HCT116 (cell line): ENCODE data around the gene SPOPL. TPM values are rescaled to one million over a fixed set of nuclear protein-coding genes. Genes with fewer than 3 reads are reported as not detected.

Experiments used
- ATAC-seq: fragments of 200-7000 bp; cut with Tn5 transposase; 2 replicates; pipeline ENCODE4 v1.9.1; 2020; ENCODE audit warnings: mild to moderate bottlenecking, moderate library complexity
- BruUV-seq: library from RNA; stranded (reverse); fragments of 400-500 nt; replicated peaks from 2 replicates; lab custom pipeline; 2021; lab: Mats Ljungman, UMichigan
- CTCF ChIA-PET: fragments of 300-600 bp; sonication (Branson Sonifier 250); formaldehyde crosslinking; loops from one replicate; lab custom pipeline; 2021; ENCODE audit warnings: antibody characterized with exemption; lab: Charles Lee
- POLR2A ChIA-PET: fragments of 300-600, 350-600 bp; sonication (Branson Sonifier 250); formaldehyde crosslinking; loops from one replicate; lab custom pipeline; 2021; ENCODE audit warnings: antibody characterized with exemption; lab: Charles Lee
- RAD21 ChIA-PET, 2 experiments: fragments of 300-600 bp; sonication (Branson Sonifier 250); formaldehyde crosslinking; loops; one replicate each; lab custom pipeline; 2023; ENCODE audit warnings: low total read pairs in 2 of 2; ENCODE audit not compliant: uncharacterized antibody in 2 of 2, unreplicated experiment in 2 of 2, low non-redundant PET in 1 of 2; lab: Charles Lee
- DNase-seq: peaks from one replicate; pipeline ENCODE4 v3.0.0-alpha.2; 2010; ENCODE audit warnings: low read depth, low spot score
- H2AFZ ChIP-seq: fragments of 200-600 bp; shearing (Covaris generic), sonication (generic); 2 replicates; pipeline ENCODE4 v1.6.1; 2017; ENCODE audit warnings: low read depth, mixed run types, mixed read lengths, antibody characterized with exemption, low read length; ENCODE audit not compliant: poor library complexity, severe bottlenecking
- H3K27ac ChIP-seq: 2 replicates; pipeline ENCODE4 v1.5.1; 2012; ENCODE audit warnings: low read depth, low read length
- H3K27me3 ChIP-seq: fragments of 200-600 bp; sonication (generic); 2 replicates; pipeline ENCODE4 v1.6.1; 2016; ENCODE audit warnings: mixed run types, low read length, mixed read lengths; ENCODE audit not compliant: insufficient read depth
- H3K36me3 ChIP-seq, 2 experiments: fragments of 200-500 bp in 1 of 2; fragments of 200-600 bp in 1 of 2; sonication (Bioruptor generic) in 1 of 2; sonication (generic) in 1 of 2; 2 replicates each; pipeline versions ENCODE4 v1.5.1 to v1.6.1; 2014 to 2016; ENCODE audit warnings: low read length in 2 of 2, inconsistent platforms in 1 of 2, mixed read lengths in 1 of 2, mixed run types in 1 of 2; ENCODE audit not compliant: insufficient read depth in 2 of 2, control insufficient read depth in 1 of 2
- H3K4me1 ChIP-seq, 2 experiments: fragments of 200-600 bp in 1 of 2; sonication (generic) in 1 of 2; 2 replicates each; pipeline versions ENCODE4 v1.5.1 to v1.6.1; 2012 to 2017; ENCODE audit warnings: low read length in 2 of 2, inconsistent platforms in 1 of 2, mild to moderate bottlenecking in 1 of 2, mixed read lengths in 1 of 2, mixed run types in 1 of 2, moderate library complexity in 1 of 2; ENCODE audit not compliant: insufficient read depth in 2 of 2, control insufficient read depth in 1 of 2
- H3K4me2 ChIP-seq: fragments of 200-600 bp; sonication (generic); 2 replicates; pipeline ENCODE4 v1.6.1; 2017; ENCODE audit warnings: mixed run types, low read length, mixed read lengths
- H3K4me3 ChIP-seq, 2 experiments: fragments of 200-600 bp in 1 of 2; sonication (generic) in 1 of 2; replicated peaks in 1 of 2; 2 replicates each; pipeline ENCODE4 v1.5.1; 2011 to 2016; ENCODE audit warnings: low read length in 2 of 2, control low read depth in 1 of 2, low read depth in 1 of 2, mild to moderate bottlenecking in 1 of 2, mixed read lengths in 1 of 2, mixed run types in 1 of 2
- H3K79me2 ChIP-seq: fragments of 200-600 bp; sonication (generic); 2 replicates; pipeline ENCODE4 v1.6.1; 2017; ENCODE audit warnings: mild to moderate bottlenecking, mixed run types, low read length, moderate library complexity, mixed read lengths; ENCODE audit not compliant: insufficient read depth
- H3K9ac ChIP-seq: fragments of 200-600 bp; sonication (generic); 2 replicates; pipeline ENCODE4 v1.6.1; 2016; ENCODE audit warnings: low read length, mixed read lengths
- H3K9me2 ChIP-seq: fragments of 200-600 bp; sonication (generic), shearing (Covaris generic); 2 replicates; pipeline ENCODE4 v1.6.1; 2017; ENCODE audit warnings: mixed run types, mild to moderate bottlenecking, moderate library complexity; ENCODE audit not compliant: insufficient read depth
- H3K9me3 ChIP-seq, 2 experiments: fragments of 200-500 bp in 1 of 2; fragments of 200-600 bp in 1 of 2; sonication (Bioruptor generic) in 1 of 2; sonication (generic) in 1 of 2; 2 replicates each; pipeline ENCODE4 v1.6.1; 2014 to 2017; ENCODE audit warnings: low read length in 2 of 2, mixed read lengths in 2 of 2, inconsistent platforms in 1 of 2, low read depth in 1 of 2, mild to moderate bottlenecking in 1 of 2, mixed run types in 1 of 2, moderate library complexity in 1 of 2; ENCODE audit not compliant: control insufficient read depth in 1 of 2, insufficient read depth in 1 of 2
- H4K20me1 ChIP-seq: fragments of 200-600 bp; sonication (generic), shearing (Covaris generic); 2 replicates; pipeline ENCODE4 v1.6.1; 2017; ENCODE audit warnings: mixed run types, mild to moderate bottlenecking, moderate library complexity; ENCODE audit not compliant: insufficient read depth
- CBX3 ChIP-seq: IDR thresholded peaks from 2 replicates; pipeline ENCODE4 v1.6.1; 2012; ENCODE audit warnings: low read depth
- CTCF ChIP-seq, 3 experiments: fragments of 200-600 bp in 1 of 3; sonication (generic) in 1 of 3; IDR thresholded peaks in 2 of 3; conservative IDR thresholded peaks in 1 of 3; 2 replicates each; pipeline ENCODE4 v1.5.1; 2012 to 2017; ENCODE audit warnings: low read depth in 2 of 3, low read length in 2 of 3, antibody characterized with exemption in 1 of 3, borderline replicate concordance in 1 of 3, control low read depth in 1 of 3, mild to moderate bottlenecking in 1 of 3, mixed read lengths in 1 of 3, mixed run types in 1 of 3, moderate library complexity in 1 of 3; ENCODE audit not compliant: insufficient read depth in 1 of 3
- ELF1 ChIP-seq: IDR thresholded peaks from 2 replicates; pipeline ENCODE4 v1.6.1; 2012; ENCODE audit warnings: low read depth, borderline replicate concordance
- EZH2 ChIP-seq: fragments of 200-600 bp; sonication (generic); IDR thresholded peaks from 2 replicates; pipeline ENCODE4 v1.6.1; 2017; ENCODE audit warnings: antibody characterized with exemption, mixed run types
- EZH2phosphoT487 ChIP-seq: fragments of 200-600 bp; IDR thresholded peaks from 2 replicates; pipeline ENCODE4 v1.6.1; 2018; ENCODE audit warnings: antibody characterized with exemption, borderline replicate concordance
- FOSL1 ChIP-seq: IDR thresholded peaks from 2 replicates; pipeline ENCODE4 v1.6.1; 2012; ENCODE audit warnings: low read depth
- JUND ChIP-seq: IDR thresholded peaks from 2 replicates; pipeline ENCODE4 v1.6.1; 2012
- POLR2A ChIP-seq: IDR thresholded peaks from 2 replicates; pipeline ENCODE4 v1.7.0; 2011; ENCODE audit warnings: borderline replicate concordance; ENCODE audit not compliant: insufficient read depth, insufficient read length; ENCODE audit errors: extremely low read depth
- POLR2AphosphoS5 ChIP-seq: IDR thresholded peaks from 2 replicates; pipeline ENCODE4 v1.6.1; 2011; ENCODE audit warnings: mild to moderate bottlenecking, low read depth, low read length, moderate library complexity
- RAD21 ChIP-seq: IDR thresholded peaks from 2 replicates; pipeline ENCODE4 v1.6.1; 2012; ENCODE audit warnings: low read depth, mild to moderate bottlenecking
- REST ChIP-seq: IDR thresholded peaks from 2 replicates; pipeline ENCODE4 v1.6.1; 2012; ENCODE audit warnings: low read depth
- SIN3A ChIP-seq: IDR thresholded peaks from 2 replicates; pipeline ENCODE4 v1.6.1; 2012; ENCODE audit warnings: low read depth
- SP1 ChIP-seq: IDR thresholded peaks from 2 replicates; pipeline ENCODE4 v1.6.1; 2012; ENCODE audit warnings: low read depth
- SRF ChIP-seq: IDR thresholded peaks from 2 replicates; pipeline ENCODE4 v1.6.1; 2012; ENCODE audit warnings: low read depth
- TCF7L2 ChIP-seq: IDR thresholded peaks from 2 replicates; pipeline ENCODE4 v1.7.0; 2011; ENCODE audit warnings: borderline replicate concordance, inconsistent platforms; ENCODE audit not compliant: insufficient read depth, insufficient read length; ENCODE audit errors: extremely low read depth
- ZFX ChIP-seq: fragments of 450-650 bp; IDR thresholded peaks from 2 replicates; pipeline ENCODE4 v1.6.1; 2017
- intact Hi-C: fragments of 100-400 bp; cut with micrococcal nuclease; formaldehyde crosslinking; loops from 2 replicates; pipeline ENCODE4 v1.10.0; 2022
- total RNA-seq: library from RNA; stranded (reverse); gene quantifications from one replicate; pipeline ENCODE4 v1.2.1, GENCODE V29; 2021; ENCODE audit not compliant: unreplicated experiment
- TF ChIP-seq, protein P1 (sequence below): IDR thresholded peaks from 2 replicates; pipeline ENCODE4 v1.6.1; 2012
- TF ChIP-seq, protein P2 (sequence below): IDR thresholded peaks from 2 replicates; pipeline ENCODE4 v1.6.1; 2011; ENCODE audit warnings: mild to moderate bottlenecking, low read length, moderate library complexity; ENCODE audit not compliant: insufficient replicate concordance; ENCODE audit errors: extremely low read depth
- TF ChIP-seq, protein P3 (sequence below): IDR thresholded peaks from 2 replicates; pipeline ENCODE4 v1.6.1; 2012

The SPOPL gene
- total RNA-seq, 1 experiment from 2014 or later: 48.3 TPM

DNA sequence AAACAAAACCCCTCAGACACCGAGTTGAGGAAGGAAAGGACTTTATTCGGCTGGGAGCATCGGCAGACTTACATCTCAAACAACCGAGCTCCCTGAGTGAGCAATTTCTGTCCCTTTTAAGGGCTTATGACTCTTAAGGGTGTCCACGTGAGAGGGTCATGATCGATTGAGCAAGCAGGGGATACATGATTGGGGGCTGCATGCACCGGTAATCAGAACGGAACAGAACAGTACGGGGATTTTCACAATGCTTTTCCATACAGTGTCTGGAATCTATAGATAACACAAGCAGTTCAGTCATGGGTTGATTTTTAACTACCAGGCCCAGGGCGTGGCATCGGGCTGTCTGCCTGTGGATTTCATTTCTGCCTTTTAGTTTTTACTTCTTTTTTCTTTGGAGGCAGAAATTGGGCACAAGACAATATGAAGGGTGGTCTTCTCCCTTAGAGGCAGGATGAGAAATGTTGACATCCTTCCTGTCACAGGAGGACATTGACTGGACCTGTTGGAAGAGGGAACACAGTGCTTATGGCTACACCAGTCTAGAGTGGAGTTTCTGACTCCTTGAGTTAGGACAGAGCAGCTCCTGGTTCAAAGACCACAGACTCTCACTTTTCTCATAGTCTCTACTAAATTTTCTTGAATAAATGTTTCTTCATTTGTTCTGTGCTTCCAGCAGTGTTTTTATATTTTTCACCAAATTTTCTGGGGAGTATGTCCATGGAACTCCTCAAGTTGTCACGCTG lies 35.8 kb downstream of the SPOPL start:
- no peak overlapping the region for H3K27ac ChIP-seq
- H3K9ac ChIP-seq: no peak overlapping the region
- no peaks in the 10 kb centered on the region for H3K27me3 ChIP-seq
- POLR2A ChIA-PET: no interaction called here
- no peak overlapping the region for H3K4me2 ChIP-seq
- RAD21 ChIA-PET: no interaction called here
- CTCF ChIA-PET: no interaction called here
- no peak overlapping the region for H3K4me3 ChIP-seq
- no peaks in the 10 kb centered on the region for H3K4me1 ChIP-seq
- no peak overlapping the region for H2AFZ ChIP-seq
- BruUV-seq: no TSS peak
- 0 out of 2 replicates have a peak, but pooled peaks cover 3% of the 10 kb centered on the region for H4K20me1 ChIP-seq
- H3K9me2 ChIP-seq: no peaks in the 10 kb centered on the region
- TF ChIP-seq FOSL1 (no peak), ELF1 (no peak), EZH2phosphoT487 (no peak), SIN3A (no peak), CTCF (IDR thresholded peaks at IDR 0.05 in 2 of 3, conservative IDR thresholded peaks at IDR 0.05 in 1 of 3; ENCODE audit: borderline replicate concordance in 1 of 3, insufficient read depth in 1 of 3, low read depth in 2 of 3, low read length in 2 of 3) (no peak), CBX3 (no peak), RAD21 (no peak), JUND (no peak), ZFX (no peak), REST (no peak), POLR2A (no peak), SRF (no peak), SP1 (no peak), TCF7L2 (no peak), POLR2AphosphoS5 (no peak), EZH2 (no peak)
- TF ChIP-seq, protein P1, sequence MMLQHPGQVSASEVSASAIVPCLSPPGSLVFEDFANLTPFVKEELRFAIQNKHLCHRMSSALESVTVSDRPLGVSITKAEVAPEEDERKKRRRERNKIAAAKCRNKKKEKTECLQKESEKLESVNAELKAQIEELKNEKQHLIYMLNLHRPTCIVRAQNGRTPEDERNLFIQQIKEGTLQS: no peak
- TF ChIP-seq, protein P2, sequence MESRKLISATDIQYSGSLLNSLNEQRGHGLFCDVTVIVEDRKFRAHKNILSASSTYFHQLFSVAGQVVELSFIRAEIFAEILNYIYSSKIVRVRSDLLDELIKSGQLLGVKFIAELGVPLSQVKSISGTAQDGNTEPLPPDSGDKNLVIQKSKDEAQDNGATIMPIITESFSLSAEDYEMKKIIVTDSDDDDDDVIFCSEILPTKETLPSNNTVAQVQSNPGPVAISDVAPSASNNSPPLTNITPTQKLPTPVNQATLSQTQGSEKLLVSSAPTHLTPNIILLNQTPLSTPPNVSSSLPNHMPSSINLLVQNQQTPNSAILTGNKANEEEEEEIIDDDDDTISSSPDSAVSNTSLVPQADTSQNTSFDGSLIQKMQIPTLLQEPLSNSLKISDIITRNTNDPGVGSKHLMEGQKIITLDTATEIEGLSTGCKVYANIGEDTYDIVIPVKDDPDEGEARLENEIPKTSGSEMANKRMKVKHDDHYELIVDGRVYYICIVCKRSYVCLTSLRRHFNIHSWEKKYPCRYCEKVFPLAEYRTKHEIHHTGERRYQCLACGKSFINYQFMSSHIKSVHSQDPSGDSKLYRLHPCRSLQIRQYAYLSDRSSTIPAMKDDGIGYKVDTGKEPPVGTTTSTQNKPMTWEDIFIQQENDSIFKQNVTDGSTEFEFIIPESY: no peak
- TF ChIP-seq, protein P3, sequence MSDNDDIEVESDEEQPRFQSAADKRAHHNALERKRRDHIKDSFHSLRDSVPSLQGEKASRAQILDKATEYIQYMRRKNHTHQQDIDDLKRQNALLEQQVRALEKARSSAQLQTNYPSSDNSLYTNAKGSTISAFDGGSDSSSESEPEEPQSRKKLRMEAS: no peak
- ATAC-seq (no peak), DNase-seq (no peak)
- peaks cover 65% of the 10 kb centered on the region for H3K79me2 ChIP-seq
- no peaks in the 10 kb centered on the region for H3K9me3 ChIP-seq
- no peaks in the 10 kb centered on the region for H3K36me3 ChIP-seq
- intact Hi-C loops: no loop called here
